ENCODE results near the gene SH2B3.

- TF ChIP-seq GABPA (tag; conservative IDR thresholded peaks at IDR 0.05; ENCODE audit: low read depth) (no peak), EZH2 (IDR thresholded peaks at IDR 0.05; ENCODE audit: borderline replicate concordance, low read depth, low read length) (no peak), ZNF263 (CRISPR knock-in tag; IDR thresholded peaks at IDR 0.05; ENCODE audit: borderline replicate concordance) (no peak), POLR2AphosphoS2 (IDR thresholded peaks at IDR 0.05; ENCODE audit: low read length) (no peak), ZNF253 (CRISPR knock-in tag; conservative IDR thresholded peaks at IDR 0.05) (no peak), CAMTA2 (CRISPR knock-in tag; conservative IDR thresholded peaks at IDR 0.05) (no peak)
Observed at GRCh38 chr12:111368291-111368787, 37.4 kb upstream of the SH2B3 start.
